Vagina (tissue), 2 donors: ENCODE results near the gene ASAP2.

Source experiments
- CTCF ChIP-seq, 3 experiments: fragments of 450-650 bp in 2 of 3; fragments of 200-600 bp in 1 of 3; sonication (generic) in 1 of 3; IDR thresholded peaks; one replicate each; pipeline ENCODE4 v1.5.1; 2017 to 2019; ENCODE audit warnings: antibody characterized with exemption in 3 of 3, mild to moderate bottlenecking in 2 of 3, moderate library complexity in 2 of 3
- POLR2A ChIP-seq, 2 donors: fragments of 450-650 bp; IDR thresholded peaks; one replicate each; pipeline ENCODE4 v1.6.1; 2017; ENCODE audit warnings: antibody characterized with exemption in 2 of 2, mild to moderate bottlenecking in 2 of 2, moderate library complexity in 2 of 2
- POLR2AphosphoS5 ChIP-seq, 2 donors: sonication (generic); formaldehyde crosslinking; IDR thresholded peaks; one replicate each; pipeline ENCODE4 v1.9.0; 2017; ENCODE audit warnings: antibody characterized with exemption in 2 of 2, mild to moderate bottlenecking in 2 of 2, low read depth in 1 of 2; ENCODE audit not compliant: insufficient read depth in 1 of 2

GRCh38 chr2:9390991-9391390, 184.4 kb downstream of the ASAP2 start:
- TF ChIP-seq POLR2A (IDR thresholded peaks at IDR 0.05) (no peak), CTCF (IDR thresholded peaks at IDR 0.05) (no peak), POLR2AphosphoS5 (IDR thresholded peaks at IDR 0.05; ENCODE audit: insufficient read depth in 1 of 2, low read depth in 1 of 2) (no peak)
